Endodermal cell (in vitro differentiated cells): ENCODE results near the gene TAF8. TPM values are rescaled to one million over a fixed set of nuclear protein-coding genes. Genes with fewer than 3 reads are reported as not detected.

Source experiments
- DNase-seq: peaks from one replicate; pipeline ENCODE4 v3.0.0-alpha.2; 2017
- H3K27ac ChIP-seq: 2 replicates; pipeline ENCODE4 v1.5.1; 2013; ENCODE audit warnings: mild to moderate bottlenecking, low read depth, low read length, moderate library complexity
- H3K27me3 ChIP-seq: 2 replicates; pipeline ENCODE4 v1.6.1; 2013; ENCODE audit warnings: mild to moderate bottlenecking, low read length, moderate library complexity; ENCODE audit not compliant: insufficient read depth, control insufficient read depth, poor library complexity, severe bottlenecking
- H3K36me3 ChIP-seq: 2 replicates; pipeline ENCODE4 v1.7.0; 2013; ENCODE audit warnings: mild to moderate bottlenecking, low read length, moderate library complexity; ENCODE audit not compliant: control insufficient read depth, insufficient read depth
- H3K4me1 ChIP-seq: one replicate; pipeline ENCODE4 v1.7.0; 2013; ENCODE audit warnings: low read length; ENCODE audit not compliant: control insufficient read depth, insufficient read depth
- H3K4me3 ChIP-seq: 2 replicates; pipeline ENCODE4 v1.5.1; 2013; ENCODE audit warnings: mild to moderate bottlenecking, low read length, moderate library complexity
- H3K9ac ChIP-seq: 2 replicates; pipeline ENCODE4 v1.6.1; 2013; ENCODE audit warnings: mild to moderate bottlenecking, low read length, moderate library complexity; ENCODE audit not compliant: poor library complexity, severe bottlenecking; ENCODE audit errors: extremely low read depth
- H3K9me3 ChIP-seq: 2 replicates; pipeline ENCODE4 v1.6.1; 2013; ENCODE audit warnings: mild to moderate bottlenecking, low read length, moderate library complexity; ENCODE audit not compliant: control insufficient read depth
- H3K27ac Mint-ChIP-seq: 2 replicates; pipeline ENCODE4 v1.8.0; 2020; ENCODE audit warnings: mixed read lengths
- H3K27me3 Mint-ChIP-seq: 2 replicates; pipeline ENCODE4 v1.8.0; 2021; ENCODE audit warnings: mild to moderate bottlenecking, mixed read lengths; ENCODE audit not compliant: insufficient read depth
- H3K36me3 Mint-ChIP-seq: 2 replicates; pipeline ENCODE4 v1.8.0; 2020; ENCODE audit warnings: low read depth, mixed read lengths
- H3K4me1 Mint-ChIP-seq: 2 replicates; pipeline ENCODE4 v1.8.0; 2020; ENCODE audit warnings: mixed read lengths
- H3K4me3 Mint-ChIP-seq: 2 replicates; pipeline ENCODE4 v1.8.0; 2020; ENCODE audit warnings: mild to moderate bottlenecking, moderate library complexity, mixed read lengths
- H3K9me3 Mint-ChIP-seq: 2 replicates; pipeline ENCODE4 v1.8.0; 2020; ENCODE audit warnings: mild to moderate bottlenecking, mixed read lengths
- WGBS, 2 experiments: methylation state at CpG; one replicate each; pipeline versions ENCODE4 v1.1.5 to v1.1.7; 2013; ENCODE audit warnings: missing lambda C conversion rate in 2 of 2, mixed read lengths in 1 of 2; ENCODE audit not compliant: insufficient coverage in 1 of 2, insufficient read length in 1 of 2; 5-methylcytosine and 5-hydroxymethylcytosine counted together
- total RNA-seq, 2 donors: library from RNA; stranded (reverse); fragmentation: NEBNext Ultra II Directional in 1 of 2; extraction: Animal tissue kit (Norgen Biotek cat#: 25700) in 1 of 2; gene quantifications; 2 replicates in 1 of 2; 3 replicates in 1 of 2; pipeline ENCODE4 v1.2.1, GENCODE V29; 2021
- TF ChIP-seq, protein P1 (sequence below): fragments of 200-600 bp; sonication (generic); conservative IDR thresholded peaks from 2 replicates; pipeline ENCODE4 v1.5.0; 2021; ENCODE audit warnings: antibody characterized with exemption, mild to moderate bottlenecking

Gene TAF8
- total RNA-seq, 2 donors from 2014 or later, result 27.9 to 31.0 TPM

DNA sequence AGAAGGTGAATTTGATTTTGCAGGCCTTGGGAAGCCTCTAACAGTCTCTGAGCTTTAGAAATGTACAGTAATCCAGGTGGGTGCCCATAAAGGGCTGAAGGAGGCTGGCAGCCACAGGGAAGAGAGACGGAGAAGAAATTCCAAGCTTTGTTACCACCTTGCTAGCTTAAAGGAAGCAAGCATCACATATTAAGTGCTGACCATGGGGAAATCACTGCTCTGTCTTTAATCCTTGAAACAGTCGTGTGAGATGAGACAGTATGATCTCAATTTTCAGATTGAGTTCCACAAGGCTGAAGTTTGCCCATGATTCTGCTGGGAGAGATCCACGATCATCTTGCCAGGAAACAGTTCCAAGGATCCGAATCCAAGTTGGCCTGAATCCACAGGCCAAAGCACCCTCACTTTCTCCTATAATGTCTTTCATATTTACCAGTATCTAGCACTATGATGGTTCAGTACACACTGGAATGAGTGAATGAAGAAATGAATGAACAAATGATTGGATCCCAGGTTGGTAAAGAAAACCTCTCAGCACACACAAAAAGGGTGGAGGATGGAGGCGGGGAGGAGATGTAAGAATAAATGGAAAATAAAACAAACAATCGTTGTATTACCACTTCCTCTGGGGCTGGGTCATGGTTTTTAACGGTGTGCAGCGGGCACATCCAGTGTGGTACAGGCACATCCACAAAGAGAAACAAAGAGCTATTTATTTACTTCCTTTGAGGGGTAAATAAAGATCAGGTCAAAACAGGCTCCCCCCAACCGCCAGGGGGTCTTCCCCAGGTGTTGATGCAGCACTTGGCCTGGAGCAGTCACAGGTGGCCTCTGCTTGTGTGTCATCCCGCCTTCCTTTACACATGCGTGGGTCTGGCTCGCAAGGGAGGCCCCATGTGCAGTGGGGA is 28.2 kb upstream of the TAF8 start:
- Mint-ChIP-seq H3K9me3 (no peaks in the 10 kb centered on the region), H3K36me3 (no peaks in the 10 kb centered on the region), H3K4me1 (peaks cover 14% of the 10 kb centered on the region), H3K27ac (peak overlapping the region; percentile 12), H3K27me3 (peaks cover 3% of the 10 kb centered on the region), H3K4me3 (no peak overlapping the region)
- Histone ChIP-seq H3K9me3 (no peaks in the 10 kb centered on the region), H3K27ac (no peak overlapping the region), H3K4me3 (no peak overlapping the region), H3K36me3 (no peaks in the 10 kb centered on the region), H3K27me3 (no peaks in the 10 kb centered on the region), H3K9ac (no peak overlapping the region), H3K4me1 (no peaks in the 10 kb centered on the region)
- 75 to 82% methylated on average over 7 to 11 of the region's 12 CpGs for WGBS, 2 experiments
- TF ChIP-seq, protein P1, sequence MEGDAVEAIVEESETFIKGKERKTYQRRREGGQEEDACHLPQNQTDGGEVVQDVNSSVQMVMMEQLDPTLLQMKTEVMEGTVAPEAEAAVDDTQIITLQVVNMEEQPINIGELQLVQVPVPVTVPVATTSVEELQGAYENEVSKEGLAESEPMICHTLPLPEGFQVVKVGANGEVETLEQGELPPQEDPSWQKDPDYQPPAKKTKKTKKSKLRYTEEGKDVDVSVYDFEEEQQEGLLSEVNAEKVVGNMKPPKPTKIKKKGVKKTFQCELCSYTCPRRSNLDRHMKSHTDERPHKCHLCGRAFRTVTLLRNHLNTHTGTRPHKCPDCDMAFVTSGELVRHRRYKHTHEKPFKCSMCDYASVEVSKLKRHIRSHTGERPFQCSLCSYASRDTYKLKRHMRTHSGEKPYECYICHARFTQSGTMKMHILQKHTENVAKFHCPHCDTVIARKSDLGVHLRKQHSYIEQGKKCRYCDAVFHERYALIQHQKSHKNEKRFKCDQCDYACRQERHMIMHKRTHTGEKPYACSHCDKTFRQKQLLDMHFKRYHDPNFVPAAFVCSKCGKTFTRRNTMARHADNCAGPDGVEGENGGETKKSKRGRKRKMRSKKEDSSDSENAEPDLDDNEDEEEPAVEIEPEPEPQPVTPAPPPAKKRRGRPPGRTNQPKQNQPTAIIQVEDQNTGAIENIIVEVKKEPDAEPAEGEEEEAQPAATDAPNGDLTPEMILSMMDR, result no peak
- no peak for DNase-seq

DNA sequence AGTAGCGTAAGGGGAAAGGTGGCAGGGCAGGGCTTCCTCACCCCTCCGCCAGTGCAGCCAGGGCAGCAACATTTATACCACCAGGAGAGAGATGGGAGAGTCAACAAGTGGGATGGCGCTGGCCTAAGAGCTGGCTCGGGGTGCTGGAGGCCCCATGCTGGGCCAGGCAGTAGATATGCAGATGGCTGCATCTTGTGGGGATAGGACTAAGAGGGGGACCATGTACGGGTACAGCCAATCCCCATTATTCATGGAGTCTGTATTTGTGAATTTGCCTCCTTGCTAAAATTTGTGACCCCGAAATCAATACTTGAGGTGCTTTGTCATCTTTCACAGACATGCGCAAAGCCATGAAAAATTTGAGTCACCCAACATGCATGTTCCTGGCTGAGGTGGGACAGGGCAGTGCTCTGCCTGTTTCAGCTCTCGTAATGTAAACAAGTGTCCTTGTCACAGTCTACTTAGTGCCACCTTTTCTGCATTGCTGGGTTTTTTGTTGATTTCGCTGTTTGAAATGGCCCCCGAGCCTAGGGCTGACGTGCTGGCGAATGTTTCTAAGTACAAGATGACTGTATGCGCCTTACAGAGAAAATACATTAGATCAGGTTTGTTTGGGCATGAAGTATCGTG is 27.5 kb upstream of the TAF8 start:
- peaks cover 3% of the 10 kb centered on the region for H3K27me3 Mint-ChIP-seq
- Histone ChIP-seq H3K27ac (no peak overlapping the region), H3K4me3 (no peak overlapping the region), H3K4me1 (no peaks in the 10 kb centered on the region), H3K36me3 (no peaks in the 10 kb centered on the region), H3K9ac (no peak overlapping the region), H3K27me3 (no peaks in the 10 kb centered on the region), H3K9me3 (no peaks in the 10 kb centered on the region)
- no peak for DNase-seq
- 84% methylated on average over 6 to 14 of the region's 14 CpGs for WGBS, 2 experiments
- no peak overlapping the region for H3K4me3 Mint-ChIP-seq
- H3K36me3 Mint-ChIP-seq, result no peaks in the 10 kb centered on the region
- no peaks in the 10 kb centered on the region for H3K9me3 Mint-ChIP-seq
- H3K4me1 Mint-ChIP-seq, result peaks cover 16% of the 10 kb centered on the region
- H3K27ac Mint-ChIP-seq, result peak overlapping the region; percentile 12
- TF ChIP-seq, protein P1, result no peak

GRCh38 chr6:42025066-42025844 is 25.1 kb upstream of the TAF8 start:
- TF ChIP-seq, protein P1, result no peak
- Mint-ChIP-seq H3K36me3 (no peaks in the 10 kb centered on the region), H3K27ac (no peak overlapping the region), H3K4me3 (no peak overlapping the region), H3K27me3 (peaks cover 3% of the 10 kb centered on the region), H3K9me3 (no peaks in the 10 kb centered on the region), H3K4me1 (peaks cover 26% of the 10 kb centered on the region)
- 88 to 93% methylated on average over 3 to 11 of the region's 11 CpGs for WGBS, 2 experiments
- DNase-seq, result no peak
- H3K4me1 ChIP-seq, result peaks cover 3% of the 10 kb centered on the region
- H3K36me3 ChIP-seq, result no peaks in the 10 kb centered on the region
- H3K4me3 ChIP-seq, result no peak overlapping the region
- H3K9ac ChIP-seq, result no peak overlapping the region
- no peaks in the 10 kb centered on the region for H3K9me3 ChIP-seq
- H3K27ac ChIP-seq, result no peak overlapping the region
- H3K27me3 ChIP-seq, result no peaks in the 10 kb centered on the region
